GM18508 (cell line): ENCODE measurements around the gene IQCC.

Experiments used
- ATAC-seq: cut with Tn5 transposase; IDR thresholded peaks from one replicate; pipeline ENCODE4 v1.9.1; 2021; ENCODE audit warnings: moderate number of reproducible peaks; ENCODE audit not compliant: insufficient read depth, unreplicated experiment

IQCC gene

DNA sequence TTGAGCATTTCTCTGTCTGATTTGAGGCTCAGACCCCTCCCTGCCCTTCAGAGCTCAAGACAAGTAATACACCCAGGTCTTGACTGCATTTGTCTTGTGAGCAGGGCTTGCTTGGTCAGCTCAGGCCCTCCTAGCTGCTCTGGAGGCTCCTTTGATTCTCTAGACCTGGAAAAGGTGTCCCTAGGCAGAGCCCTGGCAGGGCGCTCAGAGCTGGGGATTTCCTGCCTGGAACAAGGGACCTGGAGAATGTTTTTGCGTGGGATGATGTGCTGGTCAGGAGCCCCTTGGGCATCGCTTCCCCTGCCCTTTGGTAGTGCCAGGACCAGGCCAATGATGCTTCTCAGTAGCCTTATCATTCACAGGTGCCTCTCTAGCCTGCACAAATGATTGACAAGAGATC, 9.9 kb upstream of the IQCC start:
- ATAC-seq, result no peak

DNA sequence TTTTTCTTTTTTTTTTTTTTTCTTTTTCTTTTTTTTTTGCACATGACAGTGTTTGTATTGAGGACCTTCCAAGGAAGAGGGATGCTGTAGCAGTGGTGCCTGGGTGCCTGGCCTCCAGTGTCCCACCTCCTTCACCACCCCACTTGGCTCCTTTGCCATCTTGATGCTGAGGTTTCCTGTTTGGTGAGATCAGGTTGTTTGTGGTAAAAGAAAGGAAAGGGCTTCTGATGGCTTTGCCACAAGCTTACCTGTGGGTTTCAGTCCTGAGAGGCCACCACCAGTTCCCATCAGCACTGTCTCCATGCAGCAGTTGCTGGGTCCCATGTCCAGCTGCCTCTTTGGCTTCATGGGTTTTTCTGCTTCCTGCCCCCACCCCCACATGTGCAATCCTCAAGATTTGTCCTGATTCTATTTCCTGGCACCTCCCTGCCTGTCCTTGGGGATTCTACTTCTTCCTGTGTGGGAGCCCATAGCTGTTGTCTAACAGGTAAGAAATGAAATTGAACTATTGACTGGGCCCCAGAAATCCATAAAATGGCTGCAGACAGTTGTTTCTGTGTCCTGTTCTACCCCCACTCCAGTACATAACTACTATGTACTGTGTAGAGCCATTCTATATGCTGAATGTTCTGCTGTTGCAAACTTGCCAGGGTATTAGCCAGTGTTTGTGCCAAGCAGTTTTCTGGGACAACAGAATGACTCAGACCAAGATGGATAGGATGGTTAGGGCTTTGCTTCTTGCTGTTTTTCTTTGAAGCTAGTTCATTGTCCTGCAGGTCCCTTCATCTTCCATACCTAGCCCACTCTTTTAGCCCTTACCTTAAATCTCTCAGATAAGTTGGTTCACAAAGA, 9.3 kb upstream of the IQCC start:
- ATAC-seq, result no peak

DNA sequence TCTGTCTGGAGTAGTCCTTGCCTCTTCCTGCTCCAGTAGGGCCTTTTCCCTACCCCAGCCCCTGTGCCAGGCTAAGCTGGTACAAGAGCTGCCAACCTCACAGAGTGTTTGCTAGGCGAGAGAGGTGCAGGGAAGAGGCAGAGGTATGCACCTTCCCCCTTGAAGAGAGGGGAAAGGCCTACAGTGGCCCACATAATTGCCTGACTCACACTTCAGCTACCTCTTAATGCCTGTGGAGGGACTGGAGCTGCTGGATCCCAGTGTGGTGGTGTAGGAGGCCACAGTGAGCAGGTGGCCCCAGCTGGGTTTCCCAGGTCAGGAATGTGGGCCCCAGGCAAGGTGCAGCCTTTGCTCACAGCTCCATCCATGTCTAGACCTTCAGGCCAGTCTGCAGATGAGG, 8.4 kb upstream of the IQCC start:
- no peak for ATAC-seq

DNA sequence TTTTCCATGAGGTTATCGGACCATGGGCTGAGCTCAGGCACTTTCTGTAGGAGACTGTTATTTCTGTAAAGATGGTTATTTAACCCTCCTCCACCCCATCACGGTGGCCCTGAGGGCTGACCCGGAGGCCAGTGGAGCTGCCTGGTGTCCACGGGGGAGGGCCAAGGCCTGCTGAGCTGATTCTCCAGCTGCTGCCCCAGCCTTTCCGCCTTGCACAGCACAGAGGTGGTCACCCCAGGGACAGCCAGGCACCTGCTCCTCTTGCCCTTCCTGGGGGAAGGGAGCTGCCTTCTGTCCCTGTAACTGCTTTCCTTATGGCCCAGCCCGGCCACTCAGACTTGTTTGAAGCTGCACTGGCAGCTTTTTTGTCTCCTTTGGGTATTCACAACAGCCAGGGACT, 7.6 kb upstream of the IQCC start:
- ATAC-seq, result no peak

DNA sequence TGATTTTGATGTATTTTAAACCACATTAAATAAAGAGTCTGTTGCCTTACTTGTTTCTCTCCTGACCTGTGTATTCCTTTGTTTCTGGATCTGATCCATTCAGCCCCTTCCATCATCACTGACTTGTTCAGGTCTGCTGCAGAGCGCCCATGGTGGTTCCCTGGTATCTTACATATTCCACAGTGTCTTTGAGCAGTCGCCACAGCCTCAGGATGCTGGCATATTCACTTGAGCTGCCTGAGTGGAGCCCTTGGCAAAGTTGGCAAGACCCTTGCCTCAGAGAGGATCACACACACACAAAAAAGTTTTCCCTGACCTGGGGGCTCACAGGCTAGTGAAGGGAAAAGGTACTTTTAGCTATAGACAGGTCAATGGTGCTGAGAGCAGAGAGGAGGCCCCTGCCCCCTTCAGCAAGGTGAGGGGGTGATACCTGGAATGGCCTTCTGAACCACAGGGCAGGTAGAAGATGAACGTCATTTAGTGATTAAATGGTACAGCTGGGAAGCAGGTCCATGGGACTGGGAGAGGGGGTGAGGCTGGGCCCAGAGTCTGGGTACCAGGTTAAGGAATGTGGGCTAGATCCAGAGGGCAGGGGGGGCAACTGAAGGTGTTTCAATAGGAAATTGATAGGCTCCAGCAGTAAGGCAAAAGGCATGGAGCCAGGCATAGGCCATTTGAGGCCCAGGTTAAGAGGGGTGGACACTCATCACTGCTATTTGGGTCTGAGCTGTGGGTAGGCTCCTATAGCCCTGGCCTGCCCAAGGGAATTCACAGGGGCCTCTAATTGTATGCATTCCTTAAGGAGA, 7.0 kb upstream of the IQCC start:
- ATAC-seq, result no peak

DNA sequence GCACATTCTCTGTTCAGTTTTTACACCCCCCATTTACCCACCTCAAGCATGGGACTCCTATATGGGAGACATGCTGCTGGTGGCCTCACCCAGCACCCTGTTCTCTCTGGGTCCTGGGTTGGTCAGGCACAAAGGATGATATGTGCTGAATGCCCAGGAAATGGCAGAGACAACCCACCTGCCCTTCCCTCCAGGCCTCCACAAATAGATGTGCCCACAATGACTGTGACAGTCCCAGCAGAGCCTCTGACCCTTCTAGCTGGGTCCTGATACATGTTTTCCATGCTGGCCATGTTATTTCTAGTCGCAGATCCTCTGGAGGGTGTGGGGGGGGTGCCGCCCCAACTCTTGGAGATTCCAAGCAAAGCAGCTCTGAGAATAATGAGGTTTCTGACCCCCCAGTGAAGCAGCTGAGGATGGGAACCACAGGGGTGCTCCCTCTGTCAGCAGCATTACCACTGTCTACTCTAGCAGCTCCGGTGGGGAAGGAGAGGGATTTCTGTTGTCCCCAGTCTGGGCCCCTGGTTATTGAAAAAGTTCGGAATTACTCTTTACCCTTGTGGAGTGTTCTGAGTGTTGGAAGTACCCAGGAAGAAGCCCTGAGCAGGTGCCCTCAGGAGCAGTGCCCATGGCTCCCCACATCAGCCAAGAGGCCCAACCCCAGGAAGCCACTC, 6.3 kb upstream of the IQCC start:
- ATAC-seq, result no peak

DNA sequence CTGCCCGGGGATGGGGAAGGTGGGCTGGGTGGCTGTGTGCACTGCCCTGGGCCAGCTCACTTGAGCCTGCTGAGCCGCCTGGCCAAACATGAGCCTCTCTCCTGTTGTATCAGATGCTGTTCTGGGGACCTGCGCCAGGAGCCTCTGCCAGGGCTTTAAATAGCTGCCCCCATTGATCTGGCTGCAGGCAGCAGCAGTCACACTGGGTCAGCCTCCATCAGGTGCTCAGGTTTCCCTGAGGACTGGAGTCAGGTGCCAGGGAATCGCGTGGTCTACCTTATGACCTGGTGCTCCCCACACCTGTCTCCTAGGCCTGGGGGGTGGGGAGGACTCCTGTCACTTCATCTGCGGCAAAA, 5.8 kb upstream of the IQCC start:
- no peak for ATAC-seq

DNA sequence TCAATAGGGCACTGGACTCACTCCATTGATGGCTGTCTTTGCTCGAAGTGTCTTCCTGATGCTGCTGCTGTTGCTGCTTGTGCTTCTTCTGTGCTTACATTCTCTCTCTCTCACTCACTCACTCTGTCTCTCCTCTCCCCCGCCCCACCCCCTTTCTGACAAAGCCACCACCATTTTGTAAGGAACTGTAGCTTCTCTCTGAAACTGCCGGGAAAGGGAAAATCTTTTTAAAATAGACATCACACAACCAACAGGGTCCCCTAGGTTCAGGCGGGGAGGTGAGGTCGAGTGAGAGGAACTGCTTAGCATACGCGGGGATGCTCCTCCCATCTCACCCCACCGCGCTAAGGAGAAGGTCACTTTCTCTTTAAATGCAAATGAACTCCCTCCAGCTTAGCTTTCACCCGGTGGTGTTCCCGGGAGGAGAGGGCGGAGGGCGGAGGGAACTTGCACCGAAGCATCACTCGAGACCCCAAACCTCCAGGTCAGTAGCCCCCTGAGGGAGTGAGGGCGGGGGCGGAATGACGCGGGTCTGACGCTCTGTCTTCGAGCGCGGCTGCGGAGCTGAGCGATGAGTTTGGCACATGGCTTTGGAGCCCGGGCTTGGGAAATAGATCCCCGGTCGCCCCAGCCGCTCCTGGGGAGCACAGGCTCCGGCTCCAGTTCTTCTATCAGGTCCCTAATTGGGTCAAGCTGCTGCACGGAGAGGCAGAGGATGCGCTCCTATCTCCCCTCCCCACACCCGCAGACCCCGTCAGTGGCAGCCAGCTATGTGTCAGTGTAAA, 5.1 kb upstream of the IQCC start, which contains the start of gene CCDC28B:
CCDC28B (plus strand) TSS at position 370 of the 785 bp plus-strand sequence. CDS start 1,341 bp downstream, outside the sequence.
- no peak for ATAC-seq

DNA sequence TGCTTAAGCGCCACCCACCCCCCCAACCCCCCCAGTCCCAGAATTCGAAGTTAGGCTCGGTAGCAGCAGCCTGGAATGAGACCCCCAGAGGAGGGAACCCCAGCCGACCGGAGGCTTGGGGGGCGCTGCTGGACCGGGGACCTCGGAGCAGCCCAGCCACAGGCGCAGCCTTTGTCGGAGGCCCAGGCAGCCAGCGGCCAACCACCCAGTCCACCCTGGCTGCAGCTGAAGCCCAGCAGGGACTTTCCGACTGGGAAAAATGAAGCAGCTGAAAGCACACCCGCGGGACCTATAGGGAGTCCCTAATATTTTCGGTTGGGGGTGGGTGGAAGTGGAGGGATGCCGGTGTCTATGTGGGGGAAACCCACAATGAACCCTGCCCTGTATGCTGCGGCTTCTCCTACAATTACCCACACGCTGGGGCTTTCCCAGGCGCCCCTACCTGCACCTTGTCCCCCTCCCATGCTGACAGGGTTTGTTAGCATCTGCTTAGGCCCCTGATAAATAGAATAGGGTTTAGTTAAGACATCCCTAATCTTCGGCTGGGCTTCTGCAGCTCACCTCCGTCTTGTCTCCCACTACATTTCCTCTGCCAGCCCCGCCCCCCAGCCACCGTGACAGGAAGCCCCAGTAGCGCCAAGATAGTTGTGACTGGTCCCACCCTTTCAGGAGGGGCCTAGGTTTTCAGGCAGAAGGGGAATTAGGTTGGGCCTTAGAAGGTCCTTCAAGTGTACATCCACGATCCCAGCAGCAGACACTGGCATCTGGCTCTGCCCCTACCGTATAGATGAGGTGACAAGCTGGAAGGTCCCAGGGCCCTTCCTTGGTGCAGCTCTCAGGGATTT, 4.2 kb upstream of the IQCC start:
- no peak for ATAC-seq

DNA sequence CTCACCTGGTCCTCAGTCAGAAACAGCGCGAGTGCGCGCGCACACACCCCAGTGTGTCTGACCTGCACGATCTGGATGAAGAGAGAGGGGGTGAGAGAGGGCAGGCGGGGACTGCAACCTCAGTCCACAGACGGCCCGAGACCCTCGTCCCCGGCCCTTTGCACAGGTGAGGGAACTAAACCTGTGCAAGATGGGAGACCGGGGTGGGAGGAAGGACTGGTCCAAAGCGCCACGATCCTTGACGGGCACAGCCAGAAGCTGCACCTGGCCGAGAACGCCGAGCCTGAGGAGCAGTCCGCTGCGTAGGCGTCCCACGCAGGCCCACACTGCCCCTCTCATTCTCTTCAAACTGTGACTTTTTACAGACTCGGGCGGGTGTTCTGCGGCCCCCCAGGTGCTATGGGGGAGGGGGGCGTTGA, 519 bp upstream of the IQCC start:
- ATAC-seq, result no peak

DNA sequence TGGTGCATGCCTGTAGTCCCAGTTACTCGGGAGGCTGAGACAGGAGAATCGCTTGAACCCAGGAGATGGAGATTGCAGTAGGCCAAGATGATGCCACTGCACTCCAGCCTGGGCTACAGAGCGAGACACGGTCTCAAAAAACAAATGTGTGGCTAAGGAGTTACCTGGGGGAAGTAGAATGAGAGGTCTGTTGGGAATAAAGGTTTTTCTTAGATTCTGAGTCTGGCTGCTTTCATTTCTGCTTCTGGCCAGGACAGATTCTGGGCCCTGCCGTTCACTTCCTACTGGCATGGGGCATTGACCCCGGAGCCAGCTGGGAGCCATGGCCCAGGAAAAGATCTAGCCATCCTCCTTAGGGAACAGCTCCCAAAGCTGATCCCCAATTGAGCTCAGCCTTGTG, 3.0 kb downstream of the IQCC start:
- ATAC-seq, result no peak

DNA sequence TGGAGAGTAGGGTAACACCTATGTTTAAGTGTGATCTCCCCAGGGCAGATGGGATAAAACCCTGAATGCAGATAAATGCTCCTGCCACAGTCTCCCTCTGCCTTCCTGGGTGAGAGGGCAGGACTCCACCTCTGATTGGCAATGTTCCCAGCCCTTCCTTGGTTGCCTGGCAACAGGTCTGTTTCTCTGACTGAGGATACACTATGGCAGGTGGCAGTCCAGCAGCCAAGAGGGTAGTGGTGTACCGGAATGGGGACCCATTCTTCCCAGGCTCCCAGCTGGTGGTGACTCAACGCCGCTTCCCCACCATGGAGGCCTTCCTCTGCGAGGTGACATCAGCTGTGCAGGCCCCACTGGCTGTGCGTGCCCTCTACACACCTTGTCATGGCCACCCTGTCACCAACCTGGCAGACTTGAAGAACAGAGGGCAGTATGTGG, 3.4 kb downstream of the IQCC start, which contains the start of gene DCDC2B:
DCDC2B (plus strand) TSS at position 199 of the 438 bp plus-strand sequence; CDS start at position 204, 5 bp downstream.
- no peak for ATAC-seq

DNA sequence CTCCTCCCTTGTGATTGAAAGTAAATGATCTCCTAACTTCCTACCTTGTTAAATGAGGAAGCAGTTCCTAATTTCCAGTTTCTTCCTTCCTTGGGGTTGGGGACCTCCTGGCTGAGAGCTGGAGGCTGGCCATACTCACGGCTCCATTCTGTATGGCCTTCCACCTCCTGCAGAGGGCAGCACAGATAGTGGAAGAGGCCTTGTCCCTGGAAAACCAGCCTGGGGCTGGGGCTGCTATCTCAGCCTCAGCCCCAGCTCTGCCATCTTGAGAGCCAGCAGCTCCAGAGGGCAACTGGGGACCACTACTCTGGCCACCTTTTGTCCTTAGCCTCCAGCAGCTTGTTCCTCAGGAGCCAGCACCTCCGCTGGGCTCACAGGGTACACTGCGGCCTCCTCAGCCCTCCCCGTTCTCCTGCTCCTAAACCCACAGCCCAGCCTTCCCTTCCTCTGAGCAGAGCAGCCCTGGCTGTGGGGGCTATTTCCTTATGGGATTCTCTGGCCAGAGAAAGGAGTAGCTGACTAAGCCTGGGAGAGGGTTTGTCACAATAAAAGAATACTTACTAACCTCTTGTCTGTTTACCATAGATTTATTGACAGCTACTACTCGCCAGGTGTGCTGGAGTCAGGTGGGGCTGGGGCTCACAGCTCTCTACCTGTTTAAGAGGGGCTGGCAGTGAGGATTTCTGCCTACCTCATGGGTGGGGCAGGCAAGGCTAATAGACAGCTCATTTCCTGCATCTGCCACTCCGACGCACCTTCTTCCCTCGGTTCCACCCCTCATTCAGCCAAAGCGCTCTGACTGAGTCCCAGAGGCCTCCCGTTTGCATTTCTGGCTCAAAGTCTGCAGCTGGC, 10.4 kb downstream of the IQCC start:
- no peak for ATAC-seq

DNA sequence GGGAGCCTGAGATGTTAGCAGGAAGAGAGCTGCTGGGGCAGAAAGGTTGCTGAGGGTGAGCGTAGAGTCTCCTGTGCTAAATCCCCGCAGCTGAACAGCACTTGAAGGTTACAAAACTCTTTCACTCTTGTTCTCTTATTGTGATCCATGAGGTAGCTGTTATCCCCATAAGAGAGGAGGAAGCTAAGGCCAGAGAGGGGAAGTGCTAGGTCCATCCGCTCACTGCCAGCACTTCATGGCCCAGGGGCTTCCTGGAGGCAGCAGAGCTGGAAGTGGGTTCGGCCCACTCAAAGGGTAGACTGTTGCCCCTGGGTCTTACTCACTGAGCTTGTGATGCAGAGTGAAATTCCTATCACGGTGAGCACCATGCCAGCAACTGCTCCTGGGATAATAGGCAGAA, 11.1 kb downstream of the IQCC start:
- ATAC-seq, result no peak

DNA sequence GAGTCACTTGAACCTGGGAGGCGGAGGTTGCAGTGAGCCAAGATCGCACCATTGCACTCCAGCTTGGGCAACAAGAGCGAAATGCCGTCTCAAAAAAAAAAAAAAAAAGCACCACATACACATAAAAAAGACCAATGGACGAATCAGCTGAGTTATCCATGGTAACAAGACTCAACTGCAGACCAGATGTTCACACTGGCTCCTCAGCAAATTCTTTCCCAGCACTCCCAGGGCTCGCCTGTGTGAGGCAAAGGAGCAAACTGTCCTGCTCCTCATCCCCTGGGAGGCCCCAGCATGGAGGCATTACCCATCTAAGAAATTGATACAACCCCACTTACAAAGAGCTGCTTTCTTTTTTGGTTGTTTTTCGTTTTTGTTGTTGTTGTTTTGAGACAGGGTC, 13.6 kb downstream of the IQCC start:
- ATAC-seq, result no peak

DNA sequence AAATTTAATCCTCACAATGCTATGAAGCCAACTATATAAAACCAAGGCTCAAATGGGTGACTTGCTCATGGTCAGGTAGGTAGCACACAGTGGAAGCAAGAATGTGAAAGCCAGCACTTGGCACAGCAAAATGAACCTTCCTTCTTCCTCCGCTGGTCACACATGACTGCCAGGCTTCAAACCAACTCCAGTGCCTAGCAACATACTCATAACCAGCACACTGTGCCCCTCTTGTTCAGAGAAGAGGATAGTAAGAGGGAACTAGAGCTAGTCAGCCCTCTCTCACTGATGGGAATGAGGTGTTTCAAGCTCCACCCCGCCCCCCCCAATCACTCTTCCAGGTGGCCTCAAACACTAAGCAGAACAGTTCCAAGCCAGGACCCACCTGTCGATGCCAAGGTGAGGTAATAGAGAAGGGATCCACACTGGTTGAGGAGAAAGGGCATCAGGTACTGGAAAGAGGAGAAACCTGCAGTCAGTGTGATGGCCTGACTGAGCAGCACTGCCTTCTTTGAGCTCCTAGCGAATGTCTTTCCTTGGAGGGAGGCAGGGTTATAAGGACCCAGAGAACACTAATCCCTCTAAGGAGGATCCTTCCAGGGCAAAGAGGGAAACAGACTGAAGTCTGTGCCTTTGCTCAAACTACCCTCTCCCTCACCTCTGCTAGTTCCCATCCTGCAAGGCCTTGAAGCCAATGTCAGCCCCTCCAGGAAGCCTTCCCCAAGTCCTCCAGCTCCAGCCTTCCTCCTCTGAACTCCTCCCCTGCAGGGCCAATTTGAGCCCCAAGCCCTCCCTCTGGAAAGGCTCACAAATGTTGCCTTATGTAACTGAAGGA, 15.5 kb downstream of the IQCC start:
- no peak for ATAC-seq

DNA sequence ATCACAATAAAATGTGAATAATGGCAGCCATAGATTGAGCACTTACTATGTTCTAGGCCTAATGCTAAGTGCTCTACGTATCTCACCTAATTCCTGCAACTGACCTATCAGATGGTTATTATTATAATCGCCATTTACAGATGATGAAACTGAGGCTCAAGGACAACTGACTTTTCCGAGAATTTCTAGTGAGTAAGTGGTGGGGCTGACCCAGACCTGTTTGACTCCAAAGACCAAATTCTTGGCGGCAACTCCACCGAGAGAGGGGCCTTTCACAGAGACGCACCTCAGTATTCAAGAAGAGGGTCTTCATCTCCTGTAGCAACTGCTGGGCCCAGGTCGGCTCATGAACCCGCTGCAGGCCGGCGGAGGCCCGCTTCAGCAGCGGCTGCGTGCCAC, 16.1 kb downstream of the IQCC start:
- no peak for ATAC-seq
